H1 (cell line): Measurements from ENCODE around the gene CAPN8.

ENCODE experiments used
- CBX8 ChIP-seq: fragments of 300-800, 300-1000 bp; sonication (generic); IDR thresholded peaks from 2 replicates; pipeline ENCODE4 v1.7.1; 2016; ENCODE audit warnings: low read depth, low read length, borderline replicate concordance
- CREB1 ChIP-seq: IDR thresholded peaks from 2 replicates; pipeline ENCODE4 v1.6.1; 2012; ENCODE audit warnings: inconsistent platforms
- CTCF ChIP-seq, 3 experiments: IDR thresholded peaks; 1 replicate in 2 of 3; 2 replicates in 1 of 3; pipeline versions ENCODE4 v1.5.1 to v1.6.1; 2011; ENCODE audit warnings: low read length in 3 of 3, mild to moderate bottlenecking in 3 of 3, inconsistent platforms in 2 of 3, low read depth in 1 of 3, moderate library complexity in 1 of 3; ENCODE audit not compliant: insufficient read depth in 1 of 3; ENCODE audit errors: control extremely low read depth in 1 of 3
- EZH2 ChIP-seq: fragments of 200-600 bp; sonication (generic); IDR thresholded peaks from 2 replicates; pipeline ENCODE4 v1.7.1; 2012; ENCODE audit warnings: low read depth, mild to moderate bottlenecking, moderate library complexity, low read length, inconsistent platforms; ENCODE audit not compliant: severe bottlenecking
- PHF8 ChIP-seq: fragments of 200-600 bp; sonication (generic); conservative IDR thresholded peaks from 2 replicates; pipeline ENCODE4 v1.7.1; 2012; ENCODE audit warnings: low read depth, mild to moderate bottlenecking, inconsistent platforms, low read length, moderate library complexity
- POLR2A ChIP-seq, 2 experiments: IDR thresholded peaks; 1 replicate in 1 of 2; 2 replicates in 1 of 2; pipeline ENCODE4 v1.6.1; 2011; ENCODE audit warnings: low read depth in 2 of 2, low read length in 2 of 2, mild to moderate bottlenecking in 2 of 2; ENCODE audit errors: control extremely low read depth in 1 of 2
- POLR2AphosphoS5 ChIP-seq: IDR thresholded peaks from 2 replicates; pipeline ENCODE4 v1.6.1; 2011; ENCODE audit warnings: low read depth, low read length
- RXRA ChIP-seq: IDR thresholded peaks from 2 replicates; pipeline ENCODE4 v1.6.1; 2011; ENCODE audit warnings: low read depth, mild to moderate bottlenecking, low read length, moderate library complexity; ENCODE audit not compliant: insufficient read depth
- SP4 ChIP-seq: IDR thresholded peaks from 2 replicates; pipeline ENCODE4 v1.6.1; 2012; ENCODE audit warnings: low read length, inconsistent platforms
- USF2 ChIP-seq: IDR thresholded peaks from 2 replicates; pipeline ENCODE4 v1.6.1; 2011; ENCODE audit warnings: low read length, improper control_type of control experiment

- TF ChIP-seq EZH2 (no peak), CTCF (IDR thresholded peaks at IDR 0.05; ENCODE audit: control extremely low read depth in 1 of 3, insufficient read depth in 1 of 3, low read depth in 1 of 3, low read length in 3 of 3) (no peak), RXRA (no peak), CBX8 (no peak), PHF8 (no peak), USF2 (no peak), POLR2A (IDR thresholded peaks at IDR 0.05; ENCODE audit: control extremely low read depth in 1 of 2, low read depth in 2 of 2, low read length in 2 of 2) (no peak), CREB1 (no peak), SP4 (no peak), POLR2AphosphoS5 (no peak)
These were observed 5.8 kb downstream of the CAPN8 start for GRCh38 chr1:223659711-223660110.
